ENCODE measurements around the gene URB2. TPM values are rescaled to one million over a fixed set of nuclear protein-coding genes. Genes with fewer than 3 reads are reported as not detected.
"Not testable (repeated sequence)": the region's sequence is repeated elsewhere in the genome, so short reads cannot be mapped to it uniquely, and the experiment has no call there.

URB2 gene
- total RNA-seq, 1 donor from 2014 or later = 10.7 TPM

DNA sequence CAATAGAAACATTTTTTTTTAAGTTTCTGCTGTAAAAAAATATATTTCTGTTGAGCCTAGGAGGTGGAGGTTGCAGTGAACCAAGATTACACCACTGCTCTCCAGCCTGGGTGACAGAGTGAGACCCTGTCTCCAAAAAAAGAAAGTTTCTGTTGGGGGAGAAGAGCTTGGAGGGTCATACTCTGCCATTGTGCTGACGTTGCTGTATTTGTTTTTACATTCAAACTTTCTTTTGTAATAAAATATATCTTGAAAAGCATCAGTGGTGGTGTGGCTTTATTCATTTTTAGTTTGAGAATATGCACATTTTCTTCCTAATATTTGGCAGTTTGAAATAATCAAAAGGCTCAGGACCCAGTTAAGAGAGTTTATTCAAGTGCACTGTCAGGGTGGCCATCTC is 64.6 kb downstream of the URB2 start:
- no peak for DNase-seq (ENCODE audit: low read depth in 2 of 2)

DNA sequence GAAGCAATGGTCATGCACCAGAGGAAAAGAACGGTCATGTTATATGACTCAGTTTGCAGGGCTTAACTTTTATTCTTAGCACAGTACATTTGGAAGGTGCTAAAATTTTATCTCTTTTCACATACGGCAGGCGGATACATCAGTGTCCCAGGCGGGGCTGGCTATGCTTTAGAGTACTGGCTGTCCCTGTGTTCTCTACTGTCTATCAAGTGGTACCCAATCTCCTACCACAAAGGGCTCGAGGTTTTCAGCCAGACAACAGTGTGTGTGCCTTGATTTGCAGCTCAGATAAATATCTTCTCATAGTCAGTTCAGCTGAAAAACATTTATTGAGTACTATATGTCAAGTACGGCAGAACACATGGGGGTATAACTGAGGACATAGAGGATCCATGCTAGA is 65.3 kb downstream of the URB2 start:
- no peak for DNase-seq (ENCODE audit: low read depth in 2 of 2)

DNA sequence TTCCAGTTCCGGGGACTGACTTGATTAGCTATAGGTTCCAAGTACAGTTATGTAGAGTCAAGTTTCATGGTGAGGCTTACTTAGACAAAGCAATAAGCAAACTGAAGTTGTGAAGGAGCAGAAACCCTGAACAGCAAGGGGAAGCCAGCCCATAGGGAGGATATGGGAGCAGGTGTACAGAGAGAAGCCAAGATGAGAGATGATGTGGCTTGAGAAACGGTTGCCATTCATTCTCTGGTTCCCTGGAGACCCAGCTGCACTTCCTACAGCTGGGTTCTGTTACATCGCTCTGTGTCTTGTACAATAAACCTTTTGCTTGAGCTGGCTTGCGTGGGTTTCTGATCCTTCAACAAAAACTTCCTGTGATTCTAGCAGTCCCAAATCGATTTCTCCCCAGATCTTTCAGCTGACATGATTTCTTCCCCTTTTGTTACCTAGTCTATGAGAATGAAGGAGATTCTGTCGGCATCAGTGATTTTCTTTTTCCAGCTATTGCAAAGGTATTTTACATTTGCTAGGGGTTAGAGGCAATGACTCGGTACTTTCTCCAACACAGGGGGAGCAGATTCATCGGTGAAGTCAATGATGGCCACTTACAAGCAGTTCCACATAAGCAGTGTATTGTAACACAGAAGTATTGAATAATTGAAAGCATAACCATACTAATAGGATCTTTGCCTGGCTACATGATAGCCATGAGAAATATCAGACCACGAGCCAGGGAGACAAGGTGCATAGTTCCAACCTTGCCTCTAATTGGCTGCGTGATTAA is 67.3 kb downstream of the URB2 start:
- no peak for DNase-seq (ENCODE audit: low read depth in 2 of 2)

DNA sequence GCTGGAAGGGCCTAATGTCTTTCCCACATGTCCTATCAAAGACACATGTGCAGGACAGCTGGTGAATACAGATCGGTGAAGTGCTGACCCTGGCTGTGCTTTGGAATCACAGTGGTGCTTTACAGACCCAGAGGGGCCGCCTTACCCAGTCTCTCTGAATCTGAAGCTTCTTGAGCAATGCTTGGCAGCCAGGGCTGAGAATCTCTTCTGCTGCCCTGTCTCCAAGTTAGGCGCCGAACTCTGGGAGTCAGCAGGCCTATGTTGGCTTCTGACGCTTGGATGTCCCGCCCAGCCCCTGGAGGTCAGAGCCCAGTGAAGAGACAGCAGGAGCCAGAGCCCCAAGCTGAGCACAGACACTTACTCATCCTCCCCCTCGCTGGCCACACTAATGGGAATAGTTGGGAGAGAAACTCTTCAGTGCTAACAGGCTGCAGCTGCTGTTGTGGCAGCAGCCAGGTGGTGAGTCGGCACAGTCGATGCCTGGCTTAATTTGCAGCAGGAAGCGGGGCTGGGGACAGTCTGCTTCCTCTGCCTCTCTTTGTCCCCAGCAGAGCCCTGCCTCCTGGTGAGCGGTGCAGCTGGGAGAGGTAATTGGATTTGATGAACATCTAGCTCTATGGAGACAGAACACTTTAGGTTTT is 68.1 kb downstream of the URB2 start:
- peak in 1 of 2 donors; percentile 16 for DNase-seq (ENCODE audit: low read depth in 2 of 2)

DNA sequence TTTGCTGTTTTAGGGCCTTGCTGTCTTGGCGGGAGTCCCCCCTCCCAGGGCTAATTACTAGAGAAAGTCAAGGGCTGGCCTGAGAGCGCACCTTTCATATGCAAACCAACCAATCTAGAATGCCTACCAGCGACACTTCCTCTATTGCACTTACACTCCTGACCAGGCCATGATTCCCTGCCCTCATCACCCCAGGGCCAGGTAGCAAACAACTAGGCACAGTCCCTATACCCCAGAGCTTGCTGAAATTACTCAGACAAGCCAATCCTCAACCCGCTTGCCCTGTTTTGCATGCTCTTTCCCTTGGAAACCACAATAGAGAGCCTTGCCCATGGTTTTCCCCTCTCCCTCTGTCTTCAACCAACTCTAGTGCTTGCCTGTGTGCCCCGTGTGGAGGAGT is 70.3 kb downstream of the URB2 start:
- no peak for DNase-seq (ENCODE audit: low read depth in 2 of 2)

DNA sequence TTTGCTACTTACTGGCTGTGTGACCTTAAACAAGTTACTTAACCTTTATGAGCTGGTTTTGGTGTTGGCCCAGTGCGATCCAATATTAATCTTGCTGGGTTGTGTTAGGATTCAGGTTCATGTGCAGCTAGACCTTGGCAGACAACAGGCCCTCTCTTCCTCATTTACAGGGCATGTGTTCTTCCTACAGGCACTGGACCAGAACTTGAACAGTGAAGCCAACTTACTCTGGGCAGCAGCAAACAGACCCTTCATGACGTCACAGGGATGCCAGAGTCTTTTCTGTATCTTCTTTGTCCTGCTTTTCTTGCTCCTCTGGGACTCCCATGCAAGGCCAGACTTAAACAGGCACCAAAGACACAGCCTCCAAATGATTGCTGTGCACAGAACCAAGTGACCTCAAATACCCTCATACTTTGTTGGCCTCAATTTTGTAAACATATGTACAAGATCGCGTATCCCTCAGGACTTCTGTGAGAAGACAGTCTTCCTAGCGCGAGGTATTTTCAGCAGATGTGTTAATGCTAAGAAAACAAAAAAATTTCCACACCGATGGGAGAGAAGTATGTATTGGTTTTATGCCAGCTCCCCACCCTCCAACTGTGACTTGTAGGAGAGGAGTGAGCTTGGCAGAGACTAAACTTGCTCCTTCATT is 73.7 kb downstream of the URB2 start:
- DNase-seq (ENCODE audit: low read depth in 2 of 2) = no peak

DNA sequence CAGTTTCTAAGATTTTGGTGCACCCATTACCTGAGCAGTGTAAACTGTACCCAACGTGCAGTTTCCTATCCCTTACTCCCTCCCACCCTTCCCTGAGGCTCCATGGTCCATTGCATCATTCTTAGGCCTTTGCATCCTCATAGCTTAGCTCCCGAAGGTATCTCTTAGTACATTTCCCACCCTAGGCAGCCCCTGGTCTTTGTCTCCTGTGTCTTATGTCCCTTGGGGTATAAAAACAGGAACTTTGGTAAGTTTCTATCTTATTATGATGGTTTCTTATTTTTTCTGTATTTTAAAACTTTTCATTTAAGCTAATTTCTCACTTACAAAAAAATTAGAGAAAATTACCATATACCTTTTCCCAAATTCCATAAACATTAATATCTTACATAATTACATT is 78.1 kb downstream of the URB2 start:
- DNase-seq (ENCODE audit: low read depth in 2 of 2) = no peak

DNA sequence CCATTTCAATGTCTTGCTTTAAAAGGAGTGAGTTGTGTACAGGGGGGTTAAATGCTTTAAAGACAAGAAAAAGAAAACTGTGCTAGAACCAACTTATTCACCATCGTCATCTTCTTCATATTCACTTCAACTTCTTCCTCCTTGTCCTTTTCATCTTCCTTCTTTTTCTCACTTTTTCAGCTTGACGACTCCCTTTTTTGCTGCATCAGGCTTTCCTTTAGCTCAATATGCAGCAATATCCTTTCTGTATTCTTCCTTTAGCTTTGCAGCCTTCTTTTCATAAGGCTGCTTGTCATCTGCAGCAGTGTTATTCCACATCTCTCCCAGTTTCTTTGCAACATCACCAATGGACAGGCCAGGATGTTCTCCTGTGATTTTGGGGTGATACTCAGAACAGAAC is 79.1 kb downstream of the URB2 start:
- not testable (repeated sequence) for DNase-seq (ENCODE audit: low read depth in 2 of 2)

DNA sequence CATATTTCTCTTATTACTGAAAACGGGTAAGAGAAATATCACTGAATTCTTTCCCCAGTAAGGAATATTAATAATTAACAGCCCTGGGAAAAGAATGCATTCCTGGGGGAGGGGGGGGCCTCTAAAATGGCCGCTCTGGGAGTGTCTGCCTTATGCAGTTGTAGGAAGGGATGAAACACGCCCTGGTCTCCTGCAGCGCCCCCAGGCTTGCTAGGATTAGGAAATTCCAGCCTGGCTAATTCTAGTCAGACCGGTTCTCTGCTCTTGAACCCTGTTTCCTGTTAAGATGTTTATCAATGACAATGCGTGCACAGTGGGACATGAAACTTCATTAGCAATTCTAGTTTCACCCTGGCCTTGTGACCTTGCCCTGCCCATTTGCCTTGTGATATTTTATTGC is 81.1 kb downstream of the URB2 start:
- not testable (repeated sequence) for DNase-seq (ENCODE audit: low read depth in 2 of 2)

DNA sequence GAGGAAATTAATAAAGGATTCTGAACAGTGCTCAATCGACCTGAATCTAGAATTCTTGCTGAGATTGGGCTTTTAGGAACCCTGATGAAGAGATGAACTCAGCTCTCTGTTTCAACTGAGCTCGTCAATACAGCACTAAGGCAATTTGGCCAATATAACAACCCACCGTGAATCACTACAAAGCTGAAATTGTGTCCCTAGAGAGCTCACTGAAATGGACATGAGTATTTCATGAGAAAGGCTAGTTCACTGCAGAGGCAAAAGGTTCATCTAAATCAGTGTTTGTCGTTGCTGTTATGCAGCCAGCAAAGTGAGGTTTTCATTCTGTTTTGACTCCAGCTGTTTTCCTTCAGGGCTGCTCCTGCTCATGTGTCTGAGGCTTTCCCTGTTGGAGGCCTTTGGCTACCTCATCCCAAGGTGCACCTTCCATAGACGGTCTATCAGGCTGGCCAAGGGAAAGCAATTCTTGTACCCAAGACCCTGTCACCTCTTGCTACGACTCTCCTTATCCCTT is 83.5 kb downstream of the URB2 start:
- DNase-seq (ENCODE audit: low read depth in 2 of 2) = no peak

Other genes starting within 250 kb of the URB2 start
- gene ACTA1, start 192.2 kb upstream of the URB2 start, total RNA-seq = not detected in 2 replicates
- gene NUP133, start 117.9 kb upstream of the URB2 start, total RNA-seq = 25.7 and 27.8 TPM in 2 replicates
- 16.6 and 24.2 TPM in 2 replicates for gene ABCB10, start 67.5 kb upstream of the URB2 start, total RNA-seq
- 18.5 and 28.4 TPM in 2 replicates for gene TAF5L, start 125 bp upstream of the URB2 start, total RNA-seq

Data from lung microvascular endothelial cell (primary cell).